Sigmoid colon (tissue), 7 donors: ENCODE measurements around the gene DEFB121. TPM values are rescaled to one million over a fixed set of nuclear protein-coding genes. Genes with fewer than 3 reads are reported as not detected.
"Not testable (repeated sequence)": the region's sequence is repeated elsewhere in the genome, so short reads cannot be mapped to it uniquely, and the experiment has no call there.

Experiments used
- DNase-seq: peaks from one replicate; pipeline ENCODE4 v3.0.0-alpha.2; 2019
- H3K27ac ChIP-seq, 4 donors: fragments of 200-600 bp; sonication (generic); one replicate each; pipeline ENCODE4 v1.5.1; 2016 to 2019; ENCODE audit warnings: mild to moderate bottlenecking in 1 of 4
- H3K27me3 ChIP-seq, 3 donors: fragments of 200-600 bp; sonication (generic); one replicate each; pipeline ENCODE4 v1.5.1; 2019; ENCODE audit warnings: mild to moderate bottlenecking in 1 of 3
- H3K36me3 ChIP-seq, 4 donors: fragments of 200-600 bp; sonication (generic); one replicate each; pipeline ENCODE4 v1.5.1; 2016 to 2019
- H3K4me1 ChIP-seq, 4 donors: fragments of 200-600 bp; sonication (generic); one replicate each; pipeline ENCODE4 v1.5.1; 2017 to 2019
- H3K4me3 ChIP-seq, 4 donors: fragments of 200-600 bp; sonication (generic); one replicate each; pipeline ENCODE4 v1.5.1; 2017 to 2019; ENCODE audit warnings: mild to moderate bottlenecking in 2 of 4, moderate library complexity in 1 of 4
- H3K9me3 ChIP-seq, 4 donors: fragments of 200-600 bp in 3 of 4; sonication (generic) in 3 of 4; one replicate each; pipeline versions ENCODE4 v1.5.1 to v1.6.1; 2013 to 2019
- CTCF ChIP-seq, 4 experiments: fragments of 450-650 bp in 3 of 4; fragments of 200-600 bp in 1 of 4; IDR thresholded peaks; one replicate each; pipeline ENCODE4 v1.5.1; 2016 to 2019; ENCODE audit warnings: antibody characterized with exemption in 4 of 4, mild to moderate bottlenecking in 3 of 4, moderate library complexity in 2 of 4
- EP300 ChIP-seq, 4 donors: sonication (generic); formaldehyde crosslinking; IDR thresholded peaks; one replicate each; pipeline ENCODE4 v1.6.1; 2017; ENCODE audit warnings: antibody characterized with exemption in 4 of 4
- POLR2A ChIP-seq, 2 donors: fragments of 450-650 bp; IDR thresholded peaks; one replicate each; pipeline ENCODE4 v1.6.1; 2016; ENCODE audit warnings: antibody characterized with exemption in 2 of 2, mild to moderate bottlenecking in 2 of 2, moderate library complexity in 2 of 2
- POLR2AphosphoS5 ChIP-seq, 4 donors: sonication (generic); formaldehyde crosslinking; IDR thresholded peaks; one replicate each; pipeline ENCODE4 v1.6.1; 2017; ENCODE audit warnings: antibody characterized with exemption in 4 of 4
- WGBS, 2 donors: extraction: QIAGEN DNeasy Blood & Tissue Kit; methylation state at CpG; one replicate each; pipeline ENCODE4 v1.1.7; 2013; 5-methylcytosine and 5-hydroxymethylcytosine counted together
- intact Hi-C: fragments of 100-400 bp; cut with DNase I; formaldehyde crosslinking; loops from one replicate; pipeline ENCODE4 v1.15.1; 2023
- polyA plus RNA-seq, 3 donors: library from polyadenylated mRNA; stranded (reverse); fragments of 200-250 nt; gene quantifications; one replicate each; pipeline ENCODE4 v1.2.3, GENCODE V29; 2013
- total RNA-seq, 4 donors: library from RNA; depleted of rRNA; stranded (reverse); fragments of >200 nt; gene quantifications; one replicate each; pipeline ENCODE4 v1.1.0, GENCODE V29; 2016
- donor health status: healthy with polysubstance abuse.
- donor health status: Bipolar disorder and iron deficiency.
- donor health status: healthy.

DEFB121 gene
- total and polyA plus RNA-seq, 7 donors: not detected

DNA sequence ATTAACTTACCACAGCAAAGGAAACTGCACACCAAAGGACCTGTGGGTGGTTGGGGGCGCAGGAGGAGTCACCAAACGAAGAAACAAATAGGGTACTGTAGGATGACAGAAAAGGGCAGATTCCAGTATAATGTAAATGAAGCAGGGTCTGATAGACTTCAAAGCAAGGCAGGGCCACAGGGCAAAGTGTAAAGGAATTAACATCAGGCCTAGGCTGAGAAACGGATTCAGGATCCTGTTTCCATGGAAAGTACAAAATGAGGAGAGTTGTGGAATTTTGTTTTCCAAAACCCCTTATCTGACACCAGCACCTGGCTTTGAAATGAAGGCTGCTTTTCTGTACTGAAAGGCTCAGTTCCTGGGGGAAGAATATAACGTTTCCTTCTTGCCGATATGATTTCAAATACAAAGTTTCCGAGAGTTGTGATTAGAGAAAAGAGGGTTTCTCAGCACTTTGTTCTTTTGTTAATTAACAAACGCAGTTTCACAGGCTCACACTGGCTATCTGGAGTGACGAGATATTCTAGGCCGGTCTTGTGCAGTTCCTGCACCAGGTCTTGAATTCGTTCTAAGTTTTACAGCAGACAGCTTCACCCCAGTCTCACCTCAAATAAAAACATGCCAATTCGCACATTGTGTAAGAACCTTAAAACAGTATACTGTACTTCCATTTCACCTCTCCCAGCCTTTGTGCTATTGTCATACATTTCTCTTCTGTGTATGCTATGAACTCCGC, 40.2 kb upstream of the DEFB121 start:
- no peak for TF ChIP-seq EP300 (IDR thresholded peaks at IDR 0.05)
- TF ChIP-seq POLR2AphosphoS5 (IDR thresholded peaks at IDR 0.05): no peak
- TF ChIP-seq POLR2A (IDR thresholded peaks at IDR 0.05): no peak
- TF ChIP-seq CTCF (IDR thresholded peaks at IDR 0.05): no peak
- no peaks in the 10 kb centered on the region for H3K4me1 ChIP-seq
- intact Hi-C loops: no loop called here
- DNase-seq: no peak
- no peaks in the 10 kb centered on the region for H3K27me3 ChIP-seq
- H3K4me3 ChIP-seq: no peak overlapping the region
- no peaks in the 10 kb centered on the region for H3K36me3 ChIP-seq
- WGBS, 2 donors: 75 to 77% methylated on average over 12 of the region's 12 CpGs
- H3K27ac ChIP-seq: no peak overlapping the region
- H3K9me3 ChIP-seq: no peaks in the 10 kb centered on the region

DNA sequence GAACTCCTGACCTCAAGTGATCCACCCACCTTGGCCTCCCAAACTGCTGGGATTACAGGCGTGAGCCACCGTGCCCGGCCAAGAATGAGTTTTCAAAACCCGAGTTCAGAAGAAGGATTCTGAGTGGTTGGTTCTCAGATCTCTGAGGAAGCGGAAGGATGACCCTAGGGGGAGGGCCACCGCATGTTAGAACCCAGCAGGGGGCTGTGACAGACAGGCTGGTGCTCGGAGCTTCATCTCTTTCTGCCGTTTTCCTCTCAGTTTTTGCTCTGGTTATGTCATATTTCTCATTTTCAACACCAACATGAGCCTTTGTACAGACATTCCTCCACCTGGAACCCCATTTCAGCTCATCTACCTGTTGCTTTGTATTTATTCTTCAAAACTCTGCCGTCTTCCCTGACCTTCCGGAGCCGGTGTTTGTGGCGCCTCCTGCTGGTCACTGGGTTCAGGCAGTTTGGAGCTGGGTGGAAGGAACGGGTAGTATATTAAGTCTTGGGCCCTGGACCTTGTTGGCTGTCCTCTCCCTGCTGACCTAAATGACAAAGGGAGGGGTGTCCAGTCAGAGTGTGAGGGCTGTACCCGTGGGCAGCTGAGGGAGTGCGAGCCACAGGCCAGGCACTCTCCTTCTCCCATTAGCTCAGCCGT, 34.1 kb upstream of the DEFB121 start, which contains the start of gene DEFB123:
TSS of gene DEFB123 (plus strand) at position 621 of the 648 bp plus-strand sequence. CDS start 67 bp downstream, outside the sequence.
- TF ChIP-seq POLR2A (IDR thresholded peaks at IDR 0.05) (no peak), POLR2AphosphoS5 (IDR thresholded peaks at IDR 0.05) (no peak), CTCF (IDR thresholded peaks at IDR 0.05) (no peak), EP300 (IDR thresholded peaks at IDR 0.05) (no peak)
- intact Hi-C loops: no loop called here
- H3K9me3 ChIP-seq: no peaks in the 10 kb centered on the region
- H3K27ac ChIP-seq: no peak within 1 kb of the TSS
- no peaks in the 10 kb centered on the region for H3K4me1 ChIP-seq
- DNase-seq: no peak
- H3K4me3 ChIP-seq: no peak within 1 kb of the TSS
- H3K36me3 ChIP-seq: no peaks in the 10 kb centered on the region
- 80% methylated on average over 16 of the region's 16 CpGs for WGBS, 2 donors
- peaks cover 0 to 5% (median 0%) of the 10 kb centered on the region in 3 donors for H3K27me3 ChIP-seq

GRCh38 chr20:31430568-31431115, 24.6 kb upstream of the DEFB121 start:
- H3K27ac ChIP-seq: no peak overlapping the region
- no peak for DNase-seq
- no peaks in the 10 kb centered on the region for H3K4me1 ChIP-seq
- no peaks in the 10 kb centered on the region for H3K27me3 ChIP-seq
- H3K9me3 ChIP-seq: no peaks in the 10 kb centered on the region
- intact Hi-C loops: no loop called here
- H3K36me3 ChIP-seq: no peaks in the 10 kb centered on the region
- 66 to 69% methylated on average over 4 of the region's 4 CpGs for WGBS, 2 donors
- no peak for TF ChIP-seq POLR2AphosphoS5 (IDR thresholded peaks at IDR 0.05)
- no peak for TF ChIP-seq EP300 (IDR thresholded peaks at IDR 0.05)
- no peak for TF ChIP-seq CTCF (IDR thresholded peaks at IDR 0.05)
- no peak for TF ChIP-seq POLR2A (IDR thresholded peaks at IDR 0.05)
- H3K4me3 ChIP-seq: no peak overlapping the region

GRCh38 chr20:31427576-31427975, 21.6 kb upstream of the DEFB121 start:
- H3K4me1 ChIP-seq, H3K27me3 ChIP-seq, H3K27ac ChIP-seq, H3K36me3 ChIP-seq, DNase-seq, H3K9me3 ChIP-seq, H3K4me3 ChIP-seq, intact Hi-C loops: not testable (repeated sequence)
- 93 to 95% methylated on average over 31 of the region's 31 CpGs for WGBS, 2 donors

DNA sequence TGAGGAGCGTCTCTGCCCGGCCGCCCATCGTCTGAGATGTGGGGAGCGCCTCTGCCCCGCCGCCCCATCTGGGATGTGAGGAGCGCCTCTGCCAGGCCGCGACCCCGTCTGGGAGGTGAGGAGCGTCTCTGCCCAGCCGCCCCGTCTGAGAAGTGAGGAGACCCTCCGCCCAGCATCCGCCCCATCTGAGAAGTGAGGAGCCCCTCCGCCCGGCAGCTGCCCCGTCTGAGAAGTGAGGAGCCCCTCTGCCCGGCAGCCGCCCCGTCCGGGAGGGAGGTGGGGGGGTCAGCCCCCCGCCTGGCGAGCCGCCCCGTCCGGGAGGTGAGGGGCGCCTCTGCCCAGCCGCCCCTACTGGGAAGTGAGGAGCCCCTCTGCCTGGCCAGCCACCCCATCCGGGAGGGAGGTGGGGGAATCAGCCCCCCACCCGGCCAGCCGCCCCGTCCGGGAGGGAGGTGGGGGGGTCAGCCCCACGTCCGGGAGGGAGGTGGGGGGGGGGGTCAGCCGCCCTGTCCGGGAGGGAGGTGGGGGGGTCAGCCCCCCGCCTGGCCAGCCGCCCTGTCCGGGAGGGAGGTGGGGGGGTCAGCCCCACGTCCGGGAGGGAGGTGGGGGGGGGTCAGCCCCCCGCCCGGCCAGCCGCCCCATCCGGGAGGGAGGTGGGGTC, 21.0 kb upstream of the DEFB121 start:
- H3K9me3 ChIP-seq, H3K27ac ChIP-seq, H3K4me3 ChIP-seq, H3K36me3 ChIP-seq, H3K4me1 ChIP-seq, H3K27me3 ChIP-seq, intact Hi-C loops, DNase-seq: not testable (repeated sequence)
- 93 to 94% methylated on average over 46 to 48 of the region's 48 CpGs for WGBS, 2 donors
